ENCODE data around the gene PTPRN2. TPM values are rescaled to one million over a fixed set of nuclear protein-coding genes. Genes with fewer than 3 reads are reported as not detected.

Gene PTPRN2
- total RNA-seq, 1 donor from 2014 or later: 32.2 TPM

DNA sequence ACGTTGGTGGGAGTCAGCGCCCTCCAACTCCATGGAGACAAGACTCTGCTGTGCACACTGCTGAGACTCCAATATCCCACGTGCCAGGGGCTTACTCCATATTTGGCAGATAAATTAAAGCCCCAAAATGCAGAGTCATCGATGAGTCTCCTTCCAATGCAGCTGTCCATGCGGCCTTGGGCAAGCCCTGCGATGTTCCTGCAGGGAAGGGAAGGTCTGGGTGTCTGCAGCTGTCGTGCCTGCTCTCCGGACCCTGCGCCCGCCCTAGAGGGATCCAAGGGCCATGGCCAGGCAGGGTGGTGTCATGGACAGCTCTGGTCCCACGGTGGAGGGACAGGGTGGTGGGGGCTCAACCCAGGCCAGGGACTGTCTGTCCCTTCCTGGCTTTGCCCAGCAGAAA, 185.2 kb downstream of the PTPRN2 start:
- peaks cover 3% of the 10 kb centered on the region for H3K4me1 Mint-ChIP-seq
- no peak overlapping the region for H3K27ac Mint-ChIP-seq (ENCODE audit: unreplicated experiment)
- H3K9me3 Mint-ChIP-seq: peaks cover 6% of the 10 kb centered on the region
- H3K27me3 Mint-ChIP-seq (ENCODE audit: low read depth): no peaks in the 10 kb centered on the region
- no peak overlapping the region for H3K4me3 Mint-ChIP-seq
- H3K36me3 Mint-ChIP-seq (ENCODE audit: low read depth): no peaks in the 10 kb centered on the region
- TF ChIP-seq, protein P1, sequence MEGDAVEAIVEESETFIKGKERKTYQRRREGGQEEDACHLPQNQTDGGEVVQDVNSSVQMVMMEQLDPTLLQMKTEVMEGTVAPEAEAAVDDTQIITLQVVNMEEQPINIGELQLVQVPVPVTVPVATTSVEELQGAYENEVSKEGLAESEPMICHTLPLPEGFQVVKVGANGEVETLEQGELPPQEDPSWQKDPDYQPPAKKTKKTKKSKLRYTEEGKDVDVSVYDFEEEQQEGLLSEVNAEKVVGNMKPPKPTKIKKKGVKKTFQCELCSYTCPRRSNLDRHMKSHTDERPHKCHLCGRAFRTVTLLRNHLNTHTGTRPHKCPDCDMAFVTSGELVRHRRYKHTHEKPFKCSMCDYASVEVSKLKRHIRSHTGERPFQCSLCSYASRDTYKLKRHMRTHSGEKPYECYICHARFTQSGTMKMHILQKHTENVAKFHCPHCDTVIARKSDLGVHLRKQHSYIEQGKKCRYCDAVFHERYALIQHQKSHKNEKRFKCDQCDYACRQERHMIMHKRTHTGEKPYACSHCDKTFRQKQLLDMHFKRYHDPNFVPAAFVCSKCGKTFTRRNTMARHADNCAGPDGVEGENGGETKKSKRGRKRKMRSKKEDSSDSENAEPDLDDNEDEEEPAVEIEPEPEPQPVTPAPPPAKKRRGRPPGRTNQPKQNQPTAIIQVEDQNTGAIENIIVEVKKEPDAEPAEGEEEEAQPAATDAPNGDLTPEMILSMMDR (conservative IDR thresholded peaks at IDR 0.05): no peak
- DNase-seq (ENCODE audit: low read depth, low spot score): no peak

DNA sequence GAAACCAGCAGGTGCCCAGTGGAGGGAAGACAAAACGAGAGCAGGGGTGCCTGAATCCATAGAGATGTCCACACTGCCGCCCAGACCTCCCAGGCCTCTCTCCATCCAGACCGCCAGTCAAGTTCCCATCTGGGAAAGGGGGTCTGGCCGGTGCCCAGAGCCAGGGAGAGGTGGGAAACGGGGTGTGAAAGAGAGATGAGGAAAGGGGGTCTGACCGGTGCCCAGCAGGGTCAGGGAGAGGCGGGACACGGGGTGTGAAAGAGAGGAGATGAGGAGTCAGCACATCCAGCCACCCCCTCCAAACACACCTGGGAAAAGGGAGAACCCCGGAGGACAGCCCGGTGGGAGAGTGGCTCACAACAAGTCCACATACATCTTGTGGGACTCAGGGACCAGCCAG, 185.8 kb downstream of the PTPRN2 start:
- Mint-ChIP-seq H3K4me1 (peaks cover 7% of the 10 kb centered on the region), H3K27ac (ENCODE audit: unreplicated experiment) (no peak overlapping the region), H3K4me3 (no peak overlapping the region), H3K36me3 (ENCODE audit: low read depth) (no peaks in the 10 kb centered on the region), H3K27me3 (ENCODE audit: low read depth) (no peaks in the 10 kb centered on the region), H3K9me3 (peaks cover 6% of the 10 kb centered on the region)
- no peak for DNase-seq (ENCODE audit: low read depth, low spot score)
- TF ChIP-seq, protein P1 (conservative IDR thresholded peaks at IDR 0.05): no peak

DNA sequence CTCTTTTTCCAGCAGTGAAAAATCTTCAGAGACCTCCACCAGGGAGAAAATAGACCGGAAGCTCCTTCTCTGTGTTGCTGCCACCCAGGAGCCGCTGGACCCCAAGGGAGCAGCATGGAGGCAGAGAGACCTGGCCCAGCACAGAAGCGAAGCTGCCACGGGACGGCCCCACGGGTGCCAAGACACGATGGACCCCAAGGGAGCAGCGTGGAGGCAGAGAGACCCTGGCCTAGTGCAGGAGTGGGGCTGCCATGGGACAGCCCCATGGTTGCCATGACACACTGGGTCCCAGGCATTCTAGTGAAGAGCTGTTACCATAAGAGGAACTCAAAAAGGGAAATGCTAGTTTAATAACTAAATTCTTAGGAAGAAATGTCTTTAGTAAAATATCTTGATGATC, 186.3 kb downstream of the PTPRN2 start:
- no peak for DNase-seq (ENCODE audit: low read depth, low spot score)
- no peak overlapping the region for H3K27ac Mint-ChIP-seq (ENCODE audit: unreplicated experiment)
- H3K4me1 Mint-ChIP-seq: peaks cover 12% of the 10 kb centered on the region
- H3K9me3 Mint-ChIP-seq: peaks cover 6% of the 10 kb centered on the region
- no peak overlapping the region for H3K4me3 Mint-ChIP-seq
- H3K36me3 Mint-ChIP-seq (ENCODE audit: low read depth): no peaks in the 10 kb centered on the region
- no peaks in the 10 kb centered on the region for H3K27me3 Mint-ChIP-seq (ENCODE audit: low read depth)
- TF ChIP-seq, protein P1 (conservative IDR thresholded peaks at IDR 0.05): no peak

DNA sequence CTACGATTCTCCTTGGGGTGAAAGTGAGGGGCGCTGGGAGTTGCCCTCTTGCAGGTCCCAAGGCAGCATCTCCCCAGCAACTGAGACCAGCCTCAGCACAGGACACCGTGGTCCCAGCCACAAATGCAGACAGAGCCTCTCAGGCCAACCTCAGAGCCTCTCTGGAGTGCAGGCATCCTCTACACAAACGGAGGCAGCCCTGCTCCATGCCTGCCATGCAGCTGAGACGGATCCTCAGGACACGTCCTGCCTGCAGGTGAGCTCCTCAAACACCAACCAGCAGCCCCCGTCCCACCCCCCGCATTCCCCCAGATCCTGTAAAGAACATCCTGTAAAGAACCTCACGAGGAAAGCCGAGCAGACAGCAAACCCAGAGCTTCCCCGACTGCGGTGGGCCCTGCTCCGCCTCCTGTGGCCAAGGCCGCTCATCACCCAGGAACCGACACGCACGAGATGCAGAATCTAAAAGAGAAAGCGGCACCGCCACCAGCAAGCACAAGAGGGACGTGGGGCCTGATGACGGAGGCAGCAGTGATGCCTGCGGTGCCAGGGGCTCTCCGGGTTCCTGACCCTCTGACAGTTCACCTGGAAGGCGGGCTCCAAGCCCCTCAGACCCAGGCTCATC, 186.9 kb downstream of the PTPRN2 start:
- H3K4me3 Mint-ChIP-seq: no peak overlapping the region
- H3K27me3 Mint-ChIP-seq (ENCODE audit: low read depth): no peaks in the 10 kb centered on the region
- H3K36me3 Mint-ChIP-seq (ENCODE audit: low read depth): no peaks in the 10 kb centered on the region
- H3K9me3 Mint-ChIP-seq: peaks cover 6% of the 10 kb centered on the region
- TF ChIP-seq, protein P1 (conservative IDR thresholded peaks at IDR 0.05): no peak
- no peak overlapping the region for H3K27ac Mint-ChIP-seq (ENCODE audit: unreplicated experiment)
- DNase-seq (ENCODE audit: low read depth, low spot score): no peak
- peaks cover 15% of the 10 kb centered on the region for H3K4me1 Mint-ChIP-seq

DNA sequence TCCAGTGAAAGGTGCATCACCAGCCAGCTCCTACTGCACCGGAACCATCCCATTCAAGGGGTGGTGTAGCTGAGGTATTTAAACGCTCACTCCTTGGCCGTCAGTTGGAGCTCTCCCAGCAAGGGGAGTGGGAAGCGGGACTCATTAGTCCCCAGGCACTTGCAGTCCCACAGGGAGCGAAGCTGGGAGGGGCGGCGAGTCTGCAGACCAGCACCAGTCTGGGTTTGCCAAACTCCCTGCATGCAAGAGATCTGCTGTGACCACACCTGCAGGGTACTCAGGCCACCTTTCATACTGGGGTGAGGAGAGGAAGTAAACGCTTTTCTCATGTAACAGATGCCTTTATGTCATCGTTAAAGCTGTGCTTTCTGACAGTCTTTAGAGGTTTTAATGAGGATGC, 187.9 kb downstream of the PTPRN2 start:
- no peak for DNase-seq (ENCODE audit: low read depth, low spot score)
- TF ChIP-seq, protein P1 (conservative IDR thresholded peaks at IDR 0.05): no peak
- no peak overlapping the region for H3K27ac Mint-ChIP-seq (ENCODE audit: unreplicated experiment)
- H3K9me3 Mint-ChIP-seq: peaks cover 6% of the 10 kb centered on the region
- no peak overlapping the region for H3K4me3 Mint-ChIP-seq
- peaks cover 15% of the 10 kb centered on the region for H3K4me1 Mint-ChIP-seq
- no peaks in the 10 kb centered on the region for H3K36me3 Mint-ChIP-seq (ENCODE audit: low read depth)
- H3K27me3 Mint-ChIP-seq (ENCODE audit: low read depth): no peaks in the 10 kb centered on the region
